OCI-LY7 (cell line): Measurements from ENCODE around the gene CEP104. TPM values are rescaled to one million over a fixed set of nuclear protein-coding genes. Genes with fewer than 3 reads are reported as not detected.

ENCODE experiments used
- BruUV-seq: library from RNA; stranded (reverse); fragments of 400-500 nt; replicated peaks from 2 replicates; lab custom pipeline; 2021; lab: Mats Ljungman, UMichigan
- CTCF ChIA-PET: fragments of 300-600 bp; sonication (Branson Sonifier 250); formaldehyde crosslinking; loops from one replicate; lab custom pipeline; 2022; ENCODE audit warnings: antibody characterized with exemption; ENCODE audit not compliant: unreplicated experiment; lab: Charles Lee
- POLR2A ChIA-PET: fragments of 300-600 bp; sonication (Branson Sonifier 250); formaldehyde crosslinking; loops from one replicate; lab custom pipeline; 2022; ENCODE audit warnings: antibody characterized with exemption; lab: Charles Lee
- DNase-seq: peaks from one replicate; pipeline ENCODE4 v3.0.0-alpha.2; 2015; ENCODE audit warnings: low spot score
- H2AFZ ChIP-seq: fragments of 200-600 bp; sonication (generic), shearing (Covaris generic); 2 replicates; pipeline ENCODE4 v1.6.1; 2014; ENCODE audit warnings: mild to moderate bottlenecking, antibody characterized with exemption, low read length, moderate library complexity
- H3K27ac ChIP-seq: fragments of 200-600 bp; sonication (generic); 2 replicates; pipeline ENCODE4 v1.5.1; 2014; ENCODE audit warnings: mixed run types, low read depth, mild to moderate bottlenecking, moderate library complexity, low read length, inconsistent platforms; ENCODE audit not compliant: poor library complexity, severe bottlenecking
- H3K36me3 ChIP-seq: fragments of 200-600 bp; sonication (generic); 2 replicates; pipeline ENCODE4 v1.6.1; 2014; ENCODE audit warnings: mild to moderate bottlenecking, antibody characterized with exemption, low read length, moderate library complexity, mixed read lengths; ENCODE audit not compliant: insufficient read depth
- H3K4me1 ChIP-seq: fragments of 200-600 bp; sonication (generic); 2 replicates; pipeline ENCODE4 v1.5.1; 2014; ENCODE audit warnings: mild to moderate bottlenecking, low read length; ENCODE audit not compliant: insufficient read depth, poor library complexity, severe bottlenecking
- H3K4me2 ChIP-seq: fragments of 200-600 bp; sonication (generic); 2 replicates; pipeline ENCODE4 v1.6.1; 2014; ENCODE audit warnings: mild to moderate bottlenecking, low read length
- H3K4me3 ChIP-seq: fragments of 200-600 bp; sonication (generic); 2 replicates; pipeline ENCODE4 v1.5.1; 2014; ENCODE audit warnings: mild to moderate bottlenecking, low read depth, low read length; ENCODE audit not compliant: poor library complexity, severe bottlenecking
- H3K79me2 ChIP-seq: fragments of 200-600 bp; sonication (generic); 2 replicates; pipeline ENCODE4 v1.6.1; 2016; ENCODE audit warnings: low read depth, mild to moderate bottlenecking, low read length, moderate library complexity, mixed read lengths; ENCODE audit not compliant: insufficient read depth
- H3K9me2 ChIP-seq: fragments of 200-600 bp; sonication (generic); 2 replicates; pipeline ENCODE4 v1.6.1; 2016; ENCODE audit warnings: mild to moderate bottlenecking, low read length, mixed read lengths; ENCODE audit not compliant: insufficient read depth
- H3K9me3 ChIP-seq: fragments of 200-600 bp; sonication (generic); 2 replicates; pipeline ENCODE4 v1.6.1; 2014; ENCODE audit warnings: mild to moderate bottlenecking, mixed run types, low read length, mixed read lengths
- H4K20me1 ChIP-seq: fragments of 200-600 bp; sonication (generic); 2 replicates; pipeline ENCODE4 v1.6.1; 2014; ENCODE audit warnings: mild to moderate bottlenecking, antibody characterized with exemption, low read length, moderate library complexity, mixed read lengths; ENCODE audit not compliant: insufficient read depth
- EZH2phosphoT487 ChIP-seq: fragments of 200-600 bp; sonication (generic); IDR thresholded peaks from 2 replicates; pipeline ENCODE4 v1.6.1; 2018; ENCODE audit warnings: low read depth, borderline replicate concordance, mild to moderate bottlenecking, mixed run types, antibody characterized with exemption, low read length, moderate library complexity, mixed read lengths
- intact Hi-C: fragments of 100-400 bp; cut with micrococcal nuclease; formaldehyde crosslinking; loops from one replicate; pipeline ENCODE4 v1.10.0; 2022; ENCODE audit not compliant: unreplicated experiment
- total RNA-seq, 2 experiments: library from RNA; depleted of rRNA in 1 of 2; stranded (reverse); fragments of >200 nt in 1 of 2; shearing (Covaris generic) in 1 of 2; gene quantifications; 2 replicates each; pipeline ENCODE4 v1.2.3, GENCODE V29; 2014 to 2022
- TF ChIP-seq, protein P1 (sequence below): fragments of 200-600 bp; sonication (generic); conservative IDR thresholded peaks from 2 replicates; pipeline ENCODE4 v1.5.1; 2014; ENCODE audit warnings: mild to moderate bottlenecking, antibody characterized with exemption, low read length, moderate library complexity, mixed read lengths

Gene CEP104
- total RNA-seq, 2 experiments from 2014 or later = 26.8 to 71.0 TPM

DNA sequence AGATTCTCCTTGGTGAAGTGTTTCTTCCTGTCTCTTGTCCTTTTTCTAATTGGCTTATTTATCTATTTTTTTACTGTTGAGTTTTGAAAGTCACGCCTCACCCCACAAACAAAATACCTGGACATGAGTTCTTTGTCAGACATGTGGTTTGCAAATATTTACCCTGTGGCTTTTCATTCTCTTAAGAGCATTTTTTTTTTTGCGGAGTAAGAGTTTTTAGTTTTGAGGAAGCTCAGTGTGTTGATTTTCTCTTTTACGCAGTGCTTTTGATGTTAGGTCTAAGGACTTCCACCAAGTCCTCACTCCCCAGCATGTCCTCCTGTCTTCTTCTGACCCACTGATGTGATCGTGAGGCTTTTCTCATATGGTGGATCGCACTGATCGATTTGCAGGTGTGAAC lies 7.9 kb upstream of the CEP104 start:
- no TSS peak for BruUV-seq
- TF ChIP-seq, protein P1, sequence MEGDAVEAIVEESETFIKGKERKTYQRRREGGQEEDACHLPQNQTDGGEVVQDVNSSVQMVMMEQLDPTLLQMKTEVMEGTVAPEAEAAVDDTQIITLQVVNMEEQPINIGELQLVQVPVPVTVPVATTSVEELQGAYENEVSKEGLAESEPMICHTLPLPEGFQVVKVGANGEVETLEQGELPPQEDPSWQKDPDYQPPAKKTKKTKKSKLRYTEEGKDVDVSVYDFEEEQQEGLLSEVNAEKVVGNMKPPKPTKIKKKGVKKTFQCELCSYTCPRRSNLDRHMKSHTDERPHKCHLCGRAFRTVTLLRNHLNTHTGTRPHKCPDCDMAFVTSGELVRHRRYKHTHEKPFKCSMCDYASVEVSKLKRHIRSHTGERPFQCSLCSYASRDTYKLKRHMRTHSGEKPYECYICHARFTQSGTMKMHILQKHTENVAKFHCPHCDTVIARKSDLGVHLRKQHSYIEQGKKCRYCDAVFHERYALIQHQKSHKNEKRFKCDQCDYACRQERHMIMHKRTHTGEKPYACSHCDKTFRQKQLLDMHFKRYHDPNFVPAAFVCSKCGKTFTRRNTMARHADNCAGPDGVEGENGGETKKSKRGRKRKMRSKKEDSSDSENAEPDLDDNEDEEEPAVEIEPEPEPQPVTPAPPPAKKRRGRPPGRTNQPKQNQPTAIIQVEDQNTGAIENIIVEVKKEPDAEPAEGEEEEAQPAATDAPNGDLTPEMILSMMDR = no peak
- no peak for TF ChIP-seq EZH2phosphoT487
- H3K79me2 ChIP-seq = no peaks in the 10 kb centered on the region
- no peak for DNase-seq
- no peaks in the 10 kb centered on the region for H3K9me2 ChIP-seq
- no peaks in the 10 kb centered on the region for H3K4me1 ChIP-seq
- POLR2A ChIA-PET = no interaction called here
- H3K9me3 ChIP-seq = no peaks in the 10 kb centered on the region
- CTCF ChIA-PET = no interaction called here
- intact Hi-C loops = no loop called here
- peaks cover 29% of the 10 kb centered on the region for H3K36me3 ChIP-seq
- H4K20me1 ChIP-seq = no peaks in the 10 kb centered on the region
- H3K4me2 ChIP-seq = no peak overlapping the region
- no peak overlapping the region for H3K27ac ChIP-seq
- no peak overlapping the region for H3K4me3 ChIP-seq
- H2AFZ ChIP-seq = no peak overlapping the region

- ChIA-PET CTCF (no interaction called here), POLR2A (no interaction called here)
These were observed 6.4 kb upstream of the CEP104 start for GRCh38 chr1:3863231-3863935.

More at GRCh38 chr1:3863231-3863935, 6.4 kb upstream of the CEP104 start:
- Histone ChIP-seq H3K9me2 (no peaks in the 10 kb centered on the region), H3K4me3 (no peak overlapping the region), H4K20me1 (no peaks in the 10 kb centered on the region), H3K36me3 (peaks cover 16% of the 10 kb centered on the region), H3K4me1 (peaks cover 11% of the 10 kb centered on the region), H3K4me2 (no peak overlapping the region), H3K9me3 (no peaks in the 10 kb centered on the region), H3K27ac (no peak overlapping the region), H2AFZ (no peak overlapping the region), H3K79me2 (0 out of 2 replicates have a peak, but pooled peaks cover 7% of the 10 kb centered on the region)
- TF ChIP-seq, protein P1 = no peak
- DNase-seq = no peak
- no TSS peak for BruUV-seq
- intact Hi-C loops = no loop called here
